GM21390 (cell line): Measurements from ENCODE around the gene TRIM54.

Experiments
- ATAC-seq: cut with Tn5 transposase; IDR thresholded peaks from one replicate; pipeline ENCODE4 v1.9.1; 2021; ENCODE audit not compliant: unreplicated experiment

Gene TRIM54, protein sequence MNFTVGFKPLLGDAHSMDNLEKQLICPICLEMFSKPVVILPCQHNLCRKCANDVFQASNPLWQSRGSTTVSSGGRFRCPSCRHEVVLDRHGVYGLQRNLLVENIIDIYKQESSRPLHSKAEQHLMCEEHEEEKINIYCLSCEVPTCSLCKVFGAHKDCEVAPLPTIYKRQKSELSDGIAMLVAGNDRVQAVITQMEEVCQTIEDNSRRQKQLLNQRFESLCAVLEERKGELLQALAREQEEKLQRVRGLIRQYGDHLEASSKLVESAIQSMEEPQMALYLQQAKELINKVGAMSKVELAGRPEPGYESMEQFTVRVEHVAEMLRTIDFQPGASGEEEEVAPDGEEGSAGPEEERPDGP

DNA sequence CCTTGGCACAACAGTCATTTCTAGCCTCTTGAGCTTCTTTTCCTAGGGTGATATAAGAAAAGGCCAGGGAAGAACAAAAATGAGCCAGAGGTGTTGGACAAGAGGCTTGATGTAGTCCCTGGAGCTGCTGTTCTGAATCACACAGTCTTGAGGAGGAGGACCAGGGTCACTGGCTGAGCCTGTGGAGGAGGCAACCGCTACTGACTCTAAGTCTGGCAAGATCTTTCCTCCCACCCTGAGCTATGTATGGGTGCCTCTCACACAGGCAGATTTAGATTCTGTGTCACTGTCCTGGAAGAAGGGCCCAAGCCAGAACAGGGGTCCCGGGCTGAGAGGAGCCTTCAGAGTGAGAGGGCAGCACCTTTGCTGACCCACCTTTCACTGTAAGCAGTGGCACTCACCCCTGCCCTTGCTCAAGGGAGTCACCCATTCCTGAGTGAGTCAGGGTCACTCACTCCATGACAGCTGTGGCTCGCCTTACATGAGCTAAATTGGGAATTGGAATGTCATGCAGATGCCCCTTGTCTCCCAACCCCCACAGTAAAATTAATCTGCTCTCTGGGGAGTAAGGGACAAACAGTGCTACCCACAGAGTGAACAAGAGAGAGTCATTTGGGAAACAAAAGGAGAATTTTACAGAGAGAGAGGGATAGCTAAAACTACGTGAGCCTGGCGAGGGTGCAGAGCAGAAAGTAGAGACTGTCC lies at the start of gene TRIM54:
Gene TRIM54, plus strand, starts transcription at position 575 of the 705 bp plus-strand sequence. CDS start 303 bp downstream, outside the sequence.
- ATAC-seq, result no peak

DNA sequence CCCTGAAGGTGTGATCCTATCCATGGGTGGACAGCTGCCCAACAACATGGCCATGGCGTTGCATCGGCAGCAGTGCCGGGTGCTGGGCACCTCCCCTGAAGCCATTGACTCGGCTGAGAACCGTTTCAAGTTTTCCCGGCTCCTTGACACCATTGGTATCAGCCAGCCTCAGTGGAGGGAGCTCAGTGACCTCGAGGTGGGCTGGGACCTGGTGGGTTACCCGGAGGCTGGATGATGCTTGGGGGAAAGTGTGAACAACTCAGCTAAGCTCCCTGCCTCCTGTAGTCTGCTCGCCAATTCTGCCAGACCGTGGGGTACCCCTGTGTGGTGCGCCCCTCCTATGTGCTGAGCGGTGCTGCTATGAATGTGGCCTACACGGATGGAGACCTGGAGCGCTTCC lies 48.9 kb upstream of the TRIM54 start:
- no peak for ATAC-seq

DNA sequence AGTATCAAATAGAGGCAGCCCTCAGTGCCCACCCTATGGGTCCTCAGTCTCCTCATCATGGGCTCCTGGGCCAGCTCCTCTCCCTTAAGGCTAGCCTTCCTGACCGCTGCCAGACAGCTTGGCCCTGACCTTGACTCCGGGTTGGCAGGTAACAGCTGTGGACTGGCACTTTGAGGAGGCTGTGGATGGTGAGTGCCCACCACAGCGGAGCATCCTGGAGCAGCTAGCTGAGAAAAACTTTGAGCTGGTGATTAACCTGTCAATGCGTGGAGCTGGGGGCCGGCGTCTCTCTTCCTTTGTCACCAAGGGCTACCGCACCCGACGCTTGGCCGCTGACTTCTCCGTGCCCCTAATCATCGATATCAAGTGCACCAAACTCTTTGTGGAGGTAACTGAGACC lies 46.1 kb upstream of the TRIM54 start:
- no peak for ATAC-seq

DNA sequence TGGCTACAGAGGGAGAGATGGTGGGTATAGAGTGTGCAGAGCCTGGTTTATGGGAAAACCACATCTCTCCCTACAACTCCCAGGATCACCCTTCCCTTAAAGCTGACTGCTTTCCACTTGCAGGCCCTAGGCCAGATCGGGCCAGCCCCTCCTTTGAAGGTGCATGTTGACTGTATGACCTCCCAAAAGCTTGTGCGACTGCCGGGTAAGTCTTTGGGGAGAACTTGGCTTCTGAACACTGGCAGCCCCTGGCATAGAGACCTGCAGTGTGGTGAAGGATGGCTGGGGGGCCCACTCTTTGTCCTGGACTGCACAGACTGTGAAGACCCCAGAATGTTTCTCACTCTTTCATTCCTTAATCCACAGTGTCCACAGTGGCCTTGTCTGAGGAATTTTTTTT lies 45.6 kb upstream of the TRIM54 start:
- no peak for ATAC-seq

DNA sequence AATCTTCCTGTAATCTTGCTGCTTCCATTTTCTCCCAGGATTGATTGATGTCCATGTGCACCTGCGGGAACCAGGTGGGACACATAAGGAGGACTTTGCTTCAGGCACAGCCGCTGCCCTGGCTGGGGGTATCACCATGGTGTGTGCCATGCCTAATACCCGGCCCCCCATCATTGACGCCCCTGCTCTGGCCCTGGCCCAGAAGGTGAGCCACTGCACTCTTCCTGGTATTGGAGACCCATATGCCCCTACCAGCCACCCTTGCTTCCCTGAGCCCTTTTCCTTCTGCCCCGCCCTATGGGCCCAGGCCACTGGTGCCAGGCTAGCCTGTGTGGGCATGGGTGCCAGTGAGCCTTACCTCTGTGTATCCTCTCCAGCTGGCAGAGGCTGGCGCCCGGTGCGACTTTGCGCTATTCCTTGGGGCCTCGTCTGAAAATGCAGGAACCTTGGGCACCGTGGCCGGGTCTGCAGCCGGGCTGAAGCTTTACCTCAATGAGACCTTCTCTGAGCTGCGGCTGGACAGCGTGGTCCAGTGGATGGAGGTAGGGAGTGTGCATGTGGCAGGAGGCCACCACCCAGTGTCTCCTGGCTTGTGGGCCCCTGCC lies 44.8 kb upstream of the TRIM54 start:
- no peak for ATAC-seq

DNA sequence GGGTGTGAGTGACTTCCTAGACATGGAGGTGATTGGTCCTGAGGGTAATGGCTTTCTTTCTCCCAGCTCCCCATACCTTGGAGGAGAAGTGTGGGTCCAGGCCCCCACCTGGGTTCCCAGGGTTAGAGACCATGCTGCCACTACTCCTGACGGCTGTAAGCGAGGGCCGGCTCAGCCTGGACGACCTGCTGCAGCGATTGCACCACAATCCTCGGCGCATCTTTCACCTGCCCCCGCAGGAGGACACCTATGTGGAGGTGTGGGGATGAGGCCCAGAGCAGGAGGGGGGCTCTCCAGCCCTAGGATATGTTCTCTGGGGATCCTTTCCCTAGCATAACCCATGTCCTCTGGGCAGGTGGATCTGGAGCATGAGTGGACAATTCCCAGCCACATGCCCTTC lies 43.3 kb upstream of the TRIM54 start:
- ATAC-seq, result no peak

DNA sequence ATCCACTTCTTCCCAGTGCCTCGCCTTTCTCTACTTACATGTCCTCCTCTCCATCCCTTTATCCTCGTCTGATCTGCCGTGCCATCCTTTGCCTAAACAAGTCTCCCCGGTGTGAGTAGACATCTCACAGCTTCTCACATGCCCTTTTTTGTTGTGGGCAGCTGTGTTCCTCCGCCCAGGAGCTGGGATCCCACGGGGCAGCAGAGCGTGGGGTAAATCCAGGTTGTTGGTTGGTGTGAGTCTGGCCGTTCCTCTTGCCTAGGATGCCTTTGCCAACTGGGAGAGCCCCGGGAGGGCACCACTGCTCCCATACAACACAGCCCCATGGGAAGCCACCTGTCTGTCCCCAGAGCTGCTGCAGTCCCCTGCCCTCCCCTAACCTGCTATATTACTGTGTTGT lies 41.8 kb upstream of the TRIM54 start:
- ATAC-seq, result no peak

DNA sequence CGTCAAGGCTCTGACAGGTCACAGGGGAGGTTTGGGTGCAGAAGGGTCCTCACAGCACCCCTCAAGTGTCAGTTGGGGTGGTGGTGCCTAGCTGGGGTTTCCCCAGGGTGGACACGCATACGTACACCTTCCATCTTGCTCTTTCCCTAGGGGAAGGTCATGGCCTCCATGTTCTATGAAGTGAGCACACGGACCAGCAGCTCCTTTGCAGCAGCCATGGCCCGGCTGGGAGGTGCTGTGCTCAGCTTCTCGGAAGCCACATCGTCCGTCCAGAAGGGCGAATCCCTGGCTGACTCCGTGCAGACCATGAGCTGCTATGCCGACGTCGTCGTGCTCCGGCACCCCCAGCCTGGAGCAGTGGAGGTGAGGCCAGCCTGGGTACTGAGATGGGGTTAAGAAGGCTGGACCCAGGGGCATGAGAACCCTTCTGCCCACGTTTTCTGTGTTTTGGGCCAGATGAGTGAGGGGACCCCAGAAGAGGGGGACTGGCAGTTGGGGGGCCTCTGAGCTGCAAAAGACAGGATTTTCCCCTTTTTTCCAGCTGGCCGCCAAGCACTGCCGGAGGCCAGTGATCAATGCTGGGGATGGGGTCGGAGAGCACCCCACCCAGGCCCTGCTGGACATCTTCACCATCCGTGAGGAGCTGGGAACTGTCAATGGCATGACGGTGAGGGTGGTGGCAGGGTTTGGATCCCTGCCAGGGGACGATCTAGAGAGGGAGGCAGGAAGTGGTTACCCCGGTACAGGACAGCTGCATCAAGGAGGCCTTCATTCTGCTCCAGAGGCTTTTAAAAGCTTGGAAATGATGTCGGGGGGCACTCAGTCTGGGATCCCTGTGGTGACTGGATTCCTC lies 40.2 kb upstream of the TRIM54 start:
- no peak for ATAC-seq

DNA sequence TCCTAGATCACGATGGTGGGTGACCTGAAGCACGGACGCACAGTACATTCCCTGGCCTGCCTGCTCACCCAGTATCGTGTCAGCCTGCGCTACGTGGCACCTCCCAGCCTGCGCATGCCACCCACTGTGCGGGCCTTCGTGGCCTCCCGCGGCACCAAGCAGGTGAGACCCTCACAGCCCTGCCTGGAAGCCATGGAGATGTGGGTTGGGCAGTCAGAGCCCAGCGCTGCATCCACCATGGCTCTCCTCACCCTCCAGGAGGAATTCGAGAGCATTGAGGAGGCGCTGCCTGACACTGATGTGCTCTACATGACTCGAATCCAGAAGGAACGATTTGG lies 39.6 kb upstream of the TRIM54 start:
- ATAC-seq, result no peak

DNA sequence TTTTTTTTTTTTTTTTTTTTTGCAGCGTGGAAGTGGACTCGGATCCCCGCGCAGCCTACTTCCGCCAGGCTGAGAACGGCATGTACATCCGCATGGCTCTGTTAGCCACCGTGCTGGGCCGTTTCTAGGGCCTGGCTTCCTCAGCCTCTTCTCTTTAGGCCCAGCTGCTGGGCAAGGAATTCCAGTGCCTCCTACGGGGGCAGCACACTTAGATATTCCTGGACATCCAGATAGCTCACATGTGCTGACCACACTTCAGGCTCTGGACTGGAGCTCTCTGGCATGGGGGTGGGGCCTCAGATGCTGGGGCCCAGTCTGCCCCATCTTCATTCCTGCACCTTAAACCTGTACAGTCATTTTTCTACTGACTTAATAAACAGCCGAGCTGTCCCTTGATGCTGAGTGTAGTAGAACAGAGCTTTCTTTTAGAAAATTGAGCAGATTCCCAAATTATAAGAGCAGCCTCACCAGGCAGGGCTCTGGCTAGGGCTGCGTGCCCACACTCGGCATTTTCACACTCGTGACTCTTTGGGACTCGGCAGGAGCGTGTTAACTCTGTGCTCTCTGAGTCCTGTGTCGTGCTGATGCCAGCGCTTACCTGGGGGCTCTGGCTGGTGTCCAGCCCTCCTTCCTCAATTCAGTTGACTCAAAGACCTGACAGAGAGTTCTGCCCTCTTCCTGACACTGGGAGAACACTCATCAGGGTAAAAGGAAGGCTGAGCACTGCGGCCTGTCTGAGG lies 38.7 kb upstream of the TRIM54 start:
- no peak for ATAC-seq

DNA sequence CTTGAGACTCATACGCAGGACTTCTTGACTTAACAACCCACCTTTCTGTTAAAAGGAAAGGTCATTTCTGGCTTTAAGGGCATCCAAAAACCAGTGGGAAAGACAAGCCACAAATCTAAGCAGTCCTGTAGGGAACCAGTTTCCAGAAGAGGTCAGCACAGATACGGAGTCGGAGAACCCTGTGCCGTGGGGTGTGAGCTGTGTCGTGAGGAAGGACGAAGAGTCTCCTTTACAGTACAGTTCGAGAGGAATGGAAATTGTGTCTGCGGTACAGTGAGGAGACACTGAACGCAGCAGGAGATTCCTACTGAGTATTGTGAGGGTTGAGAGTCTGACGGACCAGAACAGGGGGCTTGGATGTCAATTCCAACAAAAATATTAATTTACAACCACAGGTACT lies 37.1 kb upstream of the TRIM54 start:
- no peak for ATAC-seq

DNA sequence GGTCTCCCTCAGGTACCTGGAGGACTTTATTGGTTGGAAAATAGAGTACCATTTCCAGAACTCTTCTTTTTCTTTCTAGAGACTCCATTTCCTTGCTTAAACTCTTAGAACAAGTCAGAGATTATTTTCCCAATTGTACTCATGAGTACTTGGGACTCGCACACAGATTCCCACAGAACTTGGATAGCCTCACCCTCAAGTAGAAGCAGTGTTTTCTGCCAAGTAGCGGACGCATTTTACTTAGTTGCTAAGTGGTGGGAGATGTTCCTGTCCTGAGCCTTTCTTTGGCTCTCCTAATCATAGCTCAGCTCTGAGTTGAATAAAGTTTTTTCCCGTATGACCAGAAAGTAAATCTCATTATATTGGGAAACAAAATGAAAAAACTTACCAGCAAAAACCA lies 36.6 kb upstream of the TRIM54 start:
- ATAC-seq, result no peak

DNA sequence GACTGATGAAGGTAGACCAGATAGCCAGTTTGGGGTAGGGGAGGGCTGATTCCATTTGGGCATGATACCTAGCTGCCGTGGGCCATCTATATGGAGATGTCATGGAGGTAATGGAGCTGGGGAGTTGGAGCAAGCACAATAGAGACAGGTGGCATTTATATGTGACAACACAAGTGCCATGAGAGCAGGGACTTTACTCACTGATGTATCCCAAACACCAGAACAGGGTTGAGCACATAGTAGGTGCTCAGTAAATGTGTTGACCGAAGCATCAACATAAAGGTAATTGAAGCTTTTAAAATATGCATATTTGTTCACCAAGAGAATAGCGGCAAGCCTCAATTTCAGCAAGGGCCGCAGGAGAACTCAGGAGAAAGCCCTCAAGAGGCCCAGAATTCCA lies 34.3 kb upstream of the TRIM54 start:
- ATAC-seq, result no peak

DNA sequence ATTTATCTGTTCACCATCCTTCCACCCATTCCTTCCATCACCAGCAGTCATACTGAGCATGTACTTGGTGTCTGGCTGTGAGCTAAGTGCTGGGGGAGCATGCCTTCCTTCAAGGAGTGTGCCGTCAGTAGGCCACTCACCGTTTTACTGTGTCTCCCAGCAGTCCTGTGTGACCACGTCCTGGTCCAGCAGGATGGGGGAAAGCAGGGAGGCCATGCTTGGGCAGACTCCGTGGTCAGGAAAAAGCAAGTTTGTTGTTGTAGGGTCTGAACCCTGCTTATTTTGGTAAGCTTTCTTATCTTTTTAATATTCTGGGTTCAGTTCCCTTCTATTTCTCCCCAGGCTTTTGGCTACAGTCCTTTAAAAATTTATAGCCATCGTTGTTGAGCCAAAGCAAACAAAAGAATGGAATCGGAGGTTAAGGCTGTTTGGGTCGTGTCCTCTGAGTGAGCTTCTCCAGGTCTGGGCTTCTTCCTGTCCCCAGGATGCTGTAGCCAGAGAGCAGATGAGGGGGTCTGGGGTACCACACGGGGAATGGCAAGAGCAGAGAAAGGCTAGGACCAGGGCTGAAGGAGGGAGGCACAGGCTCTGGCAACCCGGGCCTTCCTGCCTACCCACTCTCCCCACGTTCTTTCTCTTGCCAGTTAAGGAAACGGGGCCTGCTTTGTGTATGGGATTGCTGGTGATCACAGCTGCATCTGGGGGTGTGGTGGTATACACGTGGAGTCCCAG lies 32.9 kb upstream of the TRIM54 start:
- no peak for ATAC-seq

DNA sequence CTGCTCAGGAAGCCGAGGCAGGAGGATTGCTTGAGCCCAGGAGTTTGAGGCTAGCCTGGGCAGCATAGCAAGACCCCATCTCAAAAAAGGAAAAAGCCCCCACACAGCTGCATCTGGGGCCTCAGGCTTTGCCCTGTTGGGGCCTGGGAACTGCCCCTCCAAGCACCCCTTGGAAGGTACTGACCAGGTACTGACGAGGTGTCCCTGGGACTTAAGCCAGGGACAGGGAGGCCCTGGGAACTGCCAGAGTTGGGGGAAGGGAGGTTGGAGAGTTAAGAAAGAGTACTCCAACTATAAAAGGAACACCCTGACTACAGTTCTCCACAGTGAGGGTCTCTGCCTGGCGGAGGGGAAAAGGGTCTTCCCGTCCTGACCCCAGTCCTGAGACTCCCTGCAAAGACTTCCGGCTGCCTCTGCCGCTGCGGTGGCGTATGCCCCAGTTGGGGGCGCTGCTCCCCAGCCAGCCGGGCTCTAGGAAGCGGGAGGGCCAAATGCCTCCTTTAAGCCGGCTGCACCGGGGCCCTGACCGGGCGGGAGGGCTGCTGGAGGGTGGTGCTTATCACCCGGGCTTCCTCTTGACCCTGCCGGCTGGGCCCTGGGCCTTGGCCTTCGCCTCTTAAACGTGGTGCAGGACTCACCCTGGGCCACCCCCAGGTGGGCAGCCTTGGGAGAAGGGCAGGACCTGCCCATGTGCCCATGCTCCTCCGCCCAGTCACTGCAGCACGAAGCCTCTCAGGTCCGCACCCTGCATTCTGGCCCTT lies 32.2 kb upstream of the TRIM54 start:
- ATAC-seq, result no peak

DNA sequence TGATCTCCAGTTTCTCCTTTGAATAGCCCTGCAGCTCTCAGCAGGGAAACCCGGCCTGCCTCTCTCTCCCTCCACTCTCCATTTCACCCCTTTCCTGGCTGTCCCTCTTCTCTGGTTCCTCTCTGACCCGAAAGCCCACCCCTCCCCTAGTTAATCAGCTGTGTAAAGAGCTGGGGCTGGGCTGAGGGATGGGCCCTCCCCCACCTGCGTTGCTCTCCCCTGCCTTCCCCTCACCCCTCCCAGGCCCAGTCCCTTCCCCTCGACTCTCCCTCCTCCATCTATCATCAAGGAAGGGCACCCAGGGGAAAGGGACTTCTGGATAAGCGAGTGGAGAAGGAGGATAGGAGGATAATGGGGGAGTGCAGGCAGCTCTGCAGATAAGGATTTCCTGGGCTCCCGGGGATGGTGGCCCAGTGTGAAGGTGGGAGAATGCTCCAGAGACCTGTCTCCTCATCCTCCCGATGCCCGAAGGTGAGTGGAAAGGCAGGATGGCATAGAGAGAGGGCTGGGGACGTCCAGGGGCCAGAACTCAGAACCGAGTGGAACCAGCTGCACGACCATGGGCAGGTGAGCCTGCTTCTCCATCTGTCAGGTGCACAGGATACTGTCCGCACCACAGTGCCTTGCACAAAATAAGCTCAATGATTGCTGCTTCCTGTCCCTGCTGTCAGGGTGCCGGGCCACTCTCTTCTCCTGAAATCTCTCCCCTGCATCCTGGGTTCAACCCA lies 31.4 kb upstream of the TRIM54 start:
- no peak for ATAC-seq

DNA sequence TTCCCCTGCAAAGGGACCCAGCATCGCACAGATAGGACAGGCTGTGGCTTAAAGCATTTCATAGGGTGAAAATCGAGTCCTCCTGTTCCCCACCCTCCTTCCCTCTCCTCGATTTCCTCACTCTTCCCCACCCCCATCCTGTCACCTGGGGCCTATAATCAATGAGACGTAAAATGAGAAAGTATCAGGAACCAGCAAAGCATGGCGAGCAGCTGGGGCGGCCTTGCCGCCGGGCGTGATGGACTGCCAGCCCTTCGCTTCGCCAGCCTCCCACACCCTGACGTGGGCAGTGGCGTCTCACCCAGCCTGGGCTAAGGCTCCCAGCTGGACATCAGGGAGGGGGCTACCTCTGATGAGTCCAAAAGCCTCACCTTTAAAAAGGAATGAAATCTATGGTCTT lies 30.5 kb upstream of the TRIM54 start:
- ATAC-seq, result no peak

DNA sequence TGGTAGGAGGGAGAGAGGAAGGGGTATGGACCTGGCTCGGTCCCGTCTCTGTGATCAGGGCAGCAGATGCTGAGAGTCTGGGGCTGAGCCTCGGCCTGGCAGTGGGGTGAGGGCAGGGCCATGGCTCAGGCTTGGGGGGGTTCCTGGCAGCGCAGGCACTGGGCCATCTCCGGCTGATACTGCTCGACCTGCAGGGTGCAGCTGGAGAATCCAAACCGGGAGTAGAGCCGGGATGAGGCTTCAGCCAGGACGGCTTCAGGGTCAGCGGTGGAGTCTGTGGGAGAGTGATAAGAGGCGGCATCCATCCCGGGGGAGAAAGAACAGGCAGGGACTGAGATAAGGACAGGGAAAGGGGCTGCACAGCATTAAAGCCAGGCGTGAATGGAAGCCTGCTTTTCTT lies 27.0 kb upstream of the TRIM54 start:
- no peak for ATAC-seq

DNA sequence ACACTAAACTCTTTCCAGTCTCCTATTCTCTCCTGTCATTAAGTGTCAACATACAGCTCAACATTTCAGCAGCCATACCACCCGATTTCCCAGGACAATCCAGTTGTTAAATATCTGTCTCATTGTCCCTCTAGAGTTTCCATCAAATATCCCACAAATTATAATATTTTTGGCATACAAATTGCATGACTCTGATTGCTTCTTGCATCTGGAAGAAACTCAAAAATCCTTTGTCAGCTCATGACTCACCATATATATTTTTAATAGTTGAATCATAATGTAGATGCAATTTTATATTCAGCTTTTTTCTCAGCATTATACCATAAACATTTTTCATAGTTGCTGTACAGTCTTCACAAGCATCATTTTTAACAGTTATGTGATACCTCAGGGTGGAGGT lies 26.6 kb upstream of the TRIM54 start:
- no peak for ATAC-seq
